Femur (tissue), 1 donor: Measurements from ENCODE around the gene SCG5.

Experiments used
- DNase-seq: peaks from one replicate; pipeline ENCODE4 v3.0.0-alpha.2; 2017

Gene SCG5

GRCh38 chr15:32729700-32730395, 88.3 kb downstream of the SCG5 start:
- no peak for DNase-seq

GRCh38 chr15:32730677-32731654, 89.5 kb downstream of the SCG5 start:
- DNase-seq, result peak; percentile 30

DNA sequence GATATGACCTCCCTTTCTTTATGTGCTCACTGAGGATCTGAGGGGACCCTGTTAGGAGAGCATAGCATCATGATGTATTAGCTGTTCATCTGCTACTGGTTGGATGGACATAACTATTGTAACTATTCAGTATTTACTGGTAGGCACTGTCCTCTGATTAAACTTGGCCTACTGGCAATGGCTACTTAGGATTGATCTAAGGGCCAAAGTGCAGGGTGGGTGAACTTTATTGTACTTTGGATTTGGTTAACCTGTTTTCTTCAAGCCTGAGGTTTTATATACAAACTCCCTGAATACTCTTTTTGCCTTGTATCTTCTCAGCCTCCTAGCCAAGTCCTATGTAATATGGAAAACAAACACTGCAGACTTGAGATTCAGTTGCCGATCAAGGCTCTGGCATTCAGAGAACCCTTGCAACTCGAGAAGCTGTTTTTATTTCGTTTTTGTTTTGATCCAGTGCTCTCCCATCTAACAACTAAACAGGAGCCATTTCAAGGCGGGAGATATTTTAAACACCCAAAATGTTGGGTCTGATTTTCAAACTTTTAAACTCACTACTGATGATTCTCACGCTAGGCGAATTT, 91.2 kb downstream of the SCG5 start:
- no peak for DNase-seq

- DNase-seq, result no peak
Observed at GRCh38 chr15:32733281-32733680, 91.8 kb downstream of the SCG5 start.

- DNase-seq, result no peak
Observed at GRCh38 chr15:32735989-32736700, 94.6 kb downstream of the SCG5 start.

- no peak for DNase-seq
Observed at GRCh38 chr15:32736701-32737061, 95.2 kb downstream of the SCG5 start.

DNA sequence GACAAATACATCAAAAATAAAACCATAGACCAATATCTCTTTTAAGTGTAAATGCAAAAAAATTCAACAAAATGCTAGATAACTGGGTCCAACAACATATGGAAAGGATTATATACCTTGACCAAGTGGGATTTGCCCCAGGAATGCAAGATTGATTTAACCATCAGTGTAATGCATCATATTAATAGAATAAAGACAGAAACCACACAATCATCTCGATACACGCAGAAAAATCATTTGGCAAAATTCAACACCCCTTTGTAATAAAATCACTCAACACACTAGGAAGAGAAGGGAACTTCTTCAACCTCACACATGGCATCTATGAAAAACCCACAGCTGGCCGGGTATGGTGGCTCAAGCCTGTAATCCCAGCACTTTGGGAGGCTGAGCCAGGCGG, 95.8 kb downstream of the SCG5 start:
- no peak for DNase-seq

GRCh38 chr15:32738666-32739065, 97.2 kb downstream of the SCG5 start:
- DNase-seq, result no peak

DNA sequence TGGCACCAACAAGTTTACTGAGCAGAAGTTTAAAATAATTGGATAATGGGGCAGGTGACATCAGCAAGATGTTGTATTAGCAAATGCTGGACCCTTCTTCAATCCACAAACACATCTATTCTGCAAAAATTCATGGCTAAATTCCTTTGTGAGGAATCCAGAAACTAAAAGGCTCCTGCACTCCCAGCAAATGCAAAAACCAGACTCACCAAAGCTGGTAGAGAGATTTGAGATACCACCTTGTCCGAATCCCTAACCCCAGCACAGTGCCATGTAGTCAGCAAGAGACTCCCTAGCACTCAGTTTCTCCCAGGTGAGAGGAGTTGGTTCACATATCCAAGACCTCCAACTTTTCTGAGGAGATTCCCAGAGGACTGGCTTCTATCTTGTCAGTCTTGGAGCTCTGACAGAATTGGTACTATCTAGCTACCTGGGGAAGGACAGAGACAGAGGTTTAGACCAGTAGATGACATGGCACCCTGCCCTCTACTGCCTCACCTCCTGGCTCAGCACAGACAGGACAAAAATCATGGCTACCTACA, 98.1 kb downstream of the SCG5 start:
- DNase-seq, result no peak

DNA sequence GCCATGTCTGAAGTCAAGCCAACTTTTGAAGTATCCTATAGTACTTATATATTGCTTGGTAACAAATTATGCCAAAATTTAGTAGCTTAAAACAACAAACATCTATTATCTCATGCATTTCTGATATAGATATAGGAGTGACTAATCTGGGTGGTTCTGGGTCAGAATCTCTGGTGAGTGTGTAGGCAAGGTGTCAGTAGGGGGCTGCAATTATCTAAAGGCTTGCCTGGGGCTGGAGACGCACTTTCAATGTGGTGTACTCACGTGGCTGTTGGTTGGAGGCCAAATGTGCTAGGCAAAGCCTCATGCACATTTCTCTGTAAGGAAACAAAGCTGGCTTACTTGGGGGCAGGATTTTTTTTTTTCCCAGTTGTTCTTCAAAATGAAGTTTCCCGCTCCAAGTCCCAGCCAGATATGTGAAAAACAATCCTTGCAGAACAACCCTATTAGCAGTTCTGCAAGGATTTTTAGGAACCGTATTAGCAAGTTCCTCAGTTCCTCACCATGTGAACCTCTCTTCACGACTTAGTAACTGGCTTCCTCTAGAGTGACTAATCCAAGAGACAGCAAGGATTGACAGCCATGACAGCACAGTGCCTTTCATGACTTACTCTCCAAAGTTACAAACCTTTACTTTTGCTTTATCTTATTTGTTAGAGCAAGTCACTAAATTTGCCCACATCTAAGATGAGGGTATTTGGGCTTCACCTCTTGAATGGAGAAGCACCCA, 102.1 kb downstream of the SCG5 start:
- no peak for DNase-seq

GRCh38 chr15:32746116-32746857, 104.8 kb downstream of the SCG5 start:
- DNase-seq, result no peak
